Astrocyte (in vitro differentiated cells and primary cell): Measurements from ENCODE around the gene PCGF2. TPM values are rescaled to one million over a fixed set of nuclear protein-coding genes. Genes with fewer than 3 reads are reported as not detected.
A peak's percentile ranks its signal among the peaks of the same experiment; 100 is the strongest.

ENCODE experiments used
- DNase-seq: peaks from one replicate; pipeline ENCODE4 v3.0.0-alpha.2; 2010; ENCODE audit warnings: low read depth
- FAIRE-seq: peaks from 2 replicates; lab custom pipeline; 2011; peaks lifted over from hg19 to GRCh38; lab: Jason Lieb, UNC
- H2AFZ ChIP-seq: 2 replicates; pipeline ENCODE4 v1.6.0; 2012; ENCODE audit warnings: low read depth, low read length, inconsistent platforms
- H3K27ac ChIP-seq: 2 replicates; pipeline ENCODE4 v1.5.1; 2011; ENCODE audit warnings: low read depth, low read length, inconsistent platforms
- H3K27me3 ChIP-seq: 2 replicates; pipeline ENCODE4 v1.6.0; 2011; ENCODE audit warnings: low read length, inconsistent platforms; ENCODE audit not compliant: insufficient read depth
- H3K36me3 ChIP-seq: 2 replicates; pipeline ENCODE4 v1.5.1; 2011; ENCODE audit warnings: low read length, inconsistent platforms; ENCODE audit not compliant: insufficient read depth
- H3K4me1 ChIP-seq: 2 replicates; pipeline ENCODE4 v1.5.1; 2011; ENCODE audit warnings: low read length, inconsistent platforms; ENCODE audit not compliant: insufficient read depth
- H3K4me2 ChIP-seq: 2 replicates; pipeline ENCODE4 v1.6.0; 2012; ENCODE audit warnings: low read length, inconsistent platforms
- H3K4me3 ChIP-seq: 2 replicates; pipeline ENCODE4 v1.5.1; 2011; ENCODE audit warnings: low read depth, mild to moderate bottlenecking, low read length, inconsistent platforms; ENCODE audit not compliant: insufficient read depth
- H3K79me2 ChIP-seq: 2 replicates; pipeline ENCODE4 v1.6.0; 2012; ENCODE audit warnings: mild to moderate bottlenecking, low read length, inconsistent platforms; ENCODE audit not compliant: insufficient read depth
- H3K9ac ChIP-seq: 2 replicates; pipeline ENCODE4 v1.6.0; 2012; ENCODE audit warnings: mild to moderate bottlenecking, low read length, inconsistent platforms
- H3K9me3 ChIP-seq: 2 replicates; pipeline ENCODE4 v1.5.1; 2012; ENCODE audit warnings: low read depth, mild to moderate bottlenecking, low read length, inconsistent platforms; ENCODE audit not compliant: insufficient read depth
- H4K20me1 ChIP-seq: 2 replicates; pipeline ENCODE4 v1.6.0; 2012; ENCODE audit warnings: low read length, inconsistent platforms; ENCODE audit not compliant: insufficient read depth
- H3K27ac Mint-ChIP-seq: one replicate; pipeline ENCODE4 v1.8.0; 2021; ENCODE audit warnings: mild to moderate bottlenecking, mixed read lengths; ENCODE audit not compliant: unreplicated experiment
- H3K27me3 Mint-ChIP-seq: one replicate; pipeline ENCODE4 v1.8.0; 2021; ENCODE audit warnings: low read depth, mixed read lengths; ENCODE audit not compliant: unreplicated experiment
- H3K36me3 Mint-ChIP-seq: one replicate; pipeline ENCODE4 v1.8.0; 2021; ENCODE audit warnings: low read depth, mixed read lengths; ENCODE audit not compliant: unreplicated experiment
- H3K4me1 Mint-ChIP-seq: one replicate; pipeline ENCODE4 v1.8.0; 2021; ENCODE audit warnings: low read depth, mixed read lengths; ENCODE audit not compliant: unreplicated experiment
- H3K4me3 Mint-ChIP-seq: one replicate; pipeline ENCODE4 v1.8.0; 2021; ENCODE audit warnings: mild to moderate bottlenecking, moderate library complexity, mixed read lengths; ENCODE audit not compliant: unreplicated experiment
- H3K9me3 Mint-ChIP-seq: one replicate; pipeline ENCODE4 v1.8.0; 2021; ENCODE audit warnings: mild to moderate bottlenecking, mixed read lengths; ENCODE audit not compliant: unreplicated experiment
- CTCF ChIP-seq: IDR thresholded peaks from 2 replicates; pipeline ENCODE4 v1.5.1; 2011; ENCODE audit warnings: low read depth, mild to moderate bottlenecking, inconsistent platforms, low read length, moderate library complexity; ENCODE audit not compliant: insufficient read depth
- EZH2 ChIP-seq: IDR thresholded peaks from 2 replicates; pipeline ENCODE4 v1.6.1; 2012; ENCODE audit warnings: mild to moderate bottlenecking, low read length, inconsistent platforms; ENCODE audit not compliant: insufficient read depth
- total RNA-seq: library from RNA; stranded (reverse); gene quantifications from 2 replicates; pipeline ENCODE4 v1.2.1, GENCODE V29; 2021

PCGF2 gene
- total RNA-seq, 1 donor from 2014 or later, result 73.7 TPM

- H3K4me1 Mint-ChIP-seq, result peaks cover 35% of the 10 kb centered on the region
- Histone ChIP-seq H4K20me1 (peaks cover 83% of the 10 kb centered on the region), H3K4me2 (no peak overlapping the region), H3K27me3 (no peaks in the 10 kb centered on the region), H2AFZ (no peak overlapping the region), H3K9ac (no peak overlapping the region), H3K27ac (no peak overlapping the region), H3K36me3 (peaks cover 4% of the 10 kb centered on the region), H3K79me2 (peaks cover 93% of the 10 kb centered on the region), H3K9me3 (no peaks in the 10 kb centered on the region), H3K4me3 (no peak overlapping the region), H3K4me1 (peaks cover 31% of the 10 kb centered on the region)
- no peak overlapping the region for H3K27ac Mint-ChIP-seq
- FAIRE-seq, result no peak
- DNase-seq, result no peak
- TF ChIP-seq CTCF, result no peak
- no peak for TF ChIP-seq EZH2
- no peak overlapping the region for H3K4me3 Mint-ChIP-seq
- peaks cover 7% of the 10 kb centered on the region for H3K36me3 Mint-ChIP-seq
- peaks cover 2% of the 10 kb centered on the region for H3K9me3 Mint-ChIP-seq
- H3K27me3 Mint-ChIP-seq, result no peaks in the 10 kb centered on the region
Measured at GRCh38 chr17:38743556-38744171, 4.5 kb downstream of the PCGF2 start.

- Histone ChIP-seq H3K4me3 (no peak overlapping the region), H3K79me2 (peaks cover 89% of the 10 kb centered on the region), H3K9me3 (no peaks in the 10 kb centered on the region), H2AFZ (no peak overlapping the region), H3K4me1 (peaks cover 28% of the 10 kb centered on the region), H3K4me2 (peak overlapping the region; percentile 54), H3K27ac (peak overlapping the region; percentile 50), H3K36me3 (peaks cover 9% of the 10 kb centered on the region), H4K20me1 (peaks cover 92% of the 10 kb centered on the region), H3K27me3 (no peaks in the 10 kb centered on the region), H3K9ac (peak overlapping the region; percentile 53)
- Mint-ChIP-seq H3K36me3 (peaks cover 7% of the 10 kb centered on the region), H3K9me3 (peaks cover 2% of the 10 kb centered on the region), H3K4me1 (peaks cover 35% of the 10 kb centered on the region), H3K27me3 (no peaks in the 10 kb centered on the region), H3K27ac (peak overlapping the region; percentile 70), H3K4me3 (no peak overlapping the region)
- DNase-seq, result peak; percentile 60
- TF ChIP-seq CTCF (no peak), EZH2 (no peak)
- no peak for FAIRE-seq
Measured at GRCh38 chr17:38742411-38743308, 5.5 kb downstream of the PCGF2 start.
